Ishikawa (cell line): ENCODE results near the gene GNG12.

ENCODE experiments used
- EGR1 ChIP-seq: IDR thresholded peaks from 2 replicates; pipeline ENCODE4 v1.6.1; 2012
- EP300 ChIP-seq: IDR thresholded peaks from 2 replicates; pipeline ENCODE4 v1.6.1; 2012; ENCODE audit warnings: borderline replicate concordance
- FOXM1 ChIP-seq: IDR thresholded peaks from 2 replicates; pipeline ENCODE4 v1.6.1; 2012; ENCODE audit warnings: low read depth, borderline replicate concordance
- MAX ChIP-seq: IDR thresholded peaks from 2 replicates; pipeline ENCODE4 v1.6.1; 2012
- NFIC ChIP-seq: IDR thresholded peaks from 2 replicates; pipeline ENCODE4 v1.6.1; 2012
- RAD21 ChIP-seq: IDR thresholded peaks from 2 replicates; pipeline ENCODE4 v1.6.1; 2012; ENCODE audit warnings: low read depth
- REST ChIP-seq: IDR thresholded peaks from 2 replicates; pipeline ENCODE4 v1.6.1; 2012; ENCODE audit warnings: low read depth, mild to moderate bottlenecking
- TAF1 ChIP-seq: IDR thresholded peaks from 2 replicates; pipeline ENCODE4 v1.6.1; 2012; ENCODE audit warnings: low read depth, mild to moderate bottlenecking
- YY1 ChIP-seq: IDR thresholded peaks from 2 replicates; pipeline ENCODE4 v1.6.1; 2012; ENCODE audit warnings: low read depth
- ZBTB7A ChIP-seq: IDR thresholded peaks from 2 replicates; pipeline ENCODE4 v1.6.1; 2012; ENCODE audit warnings: low read depth

- TF ChIP-seq YY1 (no peak), MAX (no peak), RAD21 (no peak), REST (no peak), NFIC (no peak), EGR1 (no peak), EP300 (no peak), TAF1 (no peak), FOXM1 (no peak), ZBTB7A (no peak)
Observed at GRCh38 chr1:67830928-67831830, 2.1 kb downstream of the GNG12 start.
